Posterior cingulate gyrus (tissue), 11 donors: ENCODE data around the gene CACNA2D4.

Experiments used
- DNase-seq, 10 donors: peaks; one replicate each; pipeline versions ENCODE4 v3.0.0 to v3.0.0-alpha.2; 2020 to 2021; ENCODE audit warnings: mixed read lengths in 3 of 10
- intact Hi-C: fragments of 100-400 bp; cut with DNase I; formaldehyde crosslinking; loops from one replicate; pipeline ENCODE4 v1.15.1; 2023

Gene CACNA2D4

GRCh38 chr12:1797991-1798640, 120.3 kb downstream of the CACNA2D4 start:
- intact Hi-C loops: loop anchor here (2.0 kb wide), 1 partner anchor 237 kb away; no protein-coding TSS in a partner anchor
- DNase-seq: peak in 4 of 10 donors; percentile 5 to 83 (median 72)

GRCh38 chr12:1797011-1797901, 121.2 kb downstream of the CACNA2D4 start:
- intact Hi-C loops: loop anchor here (2.0 kb wide), 1 partner anchor 238 kb away; no protein-coding TSS in a partner anchor

GRCh38 chr12:1796515-1797010, 121.9 kb downstream of the CACNA2D4 start:
- intact Hi-C loops: loop anchor here (1.0 to 2.0 kb wide), 2 partner anchors 144 to 238 kb away; no protein-coding TSS in a partner anchor
- peak in 3 of 10 donors; percentile 12 to 90 (median 70) for DNase-seq

More at GRCh38 chr12:1797011-1797901, 121.2 kb downstream of the CACNA2D4 start:
- DNase-seq: peak in 4 of 10 donors; percentile 25 to 85 (median 77)

GRCh38 chr12:1795785-1796514, 122.5 kb downstream of the CACNA2D4 start:
- DNase-seq: peak; percentile 83 to 99 (median 90)
- intact Hi-C loops: loop anchor here (1.0 to 2.0 kb wide), 2 partner anchors 144 to 239 kb away; no protein-coding TSS in a partner anchor

- peak in 3 of 10 donors; percentile 8 to 68 (median 56) for DNase-seq
- intact Hi-C loops: no loop called here
These were observed 123.1 kb downstream of the CACNA2D4 start for GRCh38 chr12:1795221-1795784.

- DNase-seq: peak in 2 of 10 donors; percentile 5 to 40
- intact Hi-C loops: no loop called here
These were observed 123.9 kb downstream of the CACNA2D4 start for GRCh38 chr12:1794440-1795090.

- DNase-seq: peak in 2 of 10 donors; percentile 65 to 81
- intact Hi-C loops: no loop called here
These were observed 124.8 kb downstream of the CACNA2D4 start for GRCh38 chr12:1793426-1794210.

- intact Hi-C loops: loop anchor here (1.0 kb wide), 1 partner anchor 139 kb away; no protein-coding TSS in a partner anchor
- DNase-seq: peak in 1 of 10 donors; percentile 7
These were observed 126.0 kb downstream of the CACNA2D4 start for GRCh38 chr12:1792406-1792805.

- intact Hi-C loops: no loop called here
These were observed 127.2 kb downstream of the CACNA2D4 start for GRCh38 chr12:1791104-1791841.

GRCh38 chr12:1790444-1790843, 128.0 kb downstream of the CACNA2D4 start:
- intact Hi-C loops: no loop called here
- DNase-seq: peak in 2 of 10 donors; percentile 53 to 73

More at GRCh38 chr12:1791104-1791841, 127.2 kb downstream of the CACNA2D4 start:
- DNase-seq: peak in 6 of 10 donors; percentile 62 to 95 (median 73)

- DNase-seq: no peak
- intact Hi-C loops: no loop called here
These were observed 130.7 kb downstream of the CACNA2D4 start for GRCh38 chr12:1787714-1788113.

GRCh38 chr12:1782215-1782614, 136.2 kb downstream of the CACNA2D4 start:
- DNase-seq: no peak
- intact Hi-C loops: no loop called here

GRCh38 chr12:1781772-1782171, 136.7 kb downstream of the CACNA2D4 start:
- intact Hi-C loops: no loop called here
- DNase-seq: no peak

- intact Hi-C loops: loop anchor here (10.0 kb wide), 1 partner anchor 85 kb away; the partner anchor contains the start of gene ADIPOR2
These were observed 138.7 kb downstream of the CACNA2D4 start for GRCh38 chr12:1779783-1780182.

GRCh38 chr12:1778911-1779310, 139.5 kb downstream of the CACNA2D4 start:
- no peak for DNase-seq
- intact Hi-C loops: loop anchor here (10.0 kb wide), 1 partner anchor 84 kb away; the partner anchor contains the start of gene ADIPOR2

More at GRCh38 chr12:1779783-1780182, 138.7 kb downstream of the CACNA2D4 start:
- no peak for DNase-seq

- intact Hi-C loops: loop anchor here (10.0 kb wide), 1 partner anchor 83 kb away; the partner anchor contains the start of gene ADIPOR2
- DNase-seq: no peak
These were observed 140.7 kb downstream of the CACNA2D4 start for GRCh38 chr12:1777798-1778197.
